Right atrium auricular region (tissue), 2 donors: Measurements from ENCODE around the gene HSF2BP. TPM values are rescaled to one million over a fixed set of nuclear protein-coding genes. Genes with fewer than 3 reads are reported as not detected.

Source experiments
- DNase-seq: peaks from one replicate; pipeline ENCODE4 v3.0.0-alpha.2; 2019; ENCODE audit warnings: low spot score
- H3K27ac ChIP-seq, 2 donors: fragments of 200-600 bp; sonication (generic); 1 replicate in 1 of 2; 2 replicates in 1 of 2; pipeline ENCODE4 v1.5.1; 2016 to 2019
- H3K27me3 ChIP-seq, 2 donors: fragments of 200-600 bp; sonication (generic); one replicate each; pipeline versions ENCODE4 v1.5.1 to v1.6.0; 2017 to 2019
- H3K36me3 ChIP-seq: fragments of 200-600 bp; sonication (generic); one replicate; pipeline ENCODE4 v1.5.1; 2016
- H3K4me1 ChIP-seq, 2 donors: fragments of 200-600 bp; sonication (generic); one replicate each; pipeline versions ENCODE4 v1.5.1 to v1.6.0; 2017 to 2019
- H3K4me3 ChIP-seq, 2 donors: fragments of 200-600 bp; sonication (generic); 1 replicate in 1 of 2; 2 replicates in 1 of 2; pipeline ENCODE4 v1.5.1; 2017 to 2019; ENCODE audit warnings: mild to moderate bottlenecking in 1 of 2, moderate library complexity in 1 of 2
- H3K9me3 ChIP-seq, 2 donors: fragments of 200-600 bp; sonication (generic); one replicate each; pipeline ENCODE4 v1.5.1; 2019
- total RNA-seq, 2 donors: library from RNA; depleted of rRNA; stranded (reverse); fragments of >200 nt; gene quantifications; one replicate each; pipeline ENCODE4 v1.1.0, GENCODE V29; 2016
- TF ChIP-seq, protein P1 (sequence below), 2 donors: fragments of 200-600 bp; sonication (generic); IDR thresholded peaks; one replicate each; pipeline ENCODE4 v1.5.1; 2019; ENCODE audit warnings: antibody characterized with exemption in 2 of 2

HSF2BP gene
- total RNA-seq, 2 donors from 2014 or later, result 0.44 to 0.67 TPM

GRCh38 chr21:43662286-43662685, 3.0 kb upstream of the HSF2BP start:
- TF ChIP-seq, protein P1, sequence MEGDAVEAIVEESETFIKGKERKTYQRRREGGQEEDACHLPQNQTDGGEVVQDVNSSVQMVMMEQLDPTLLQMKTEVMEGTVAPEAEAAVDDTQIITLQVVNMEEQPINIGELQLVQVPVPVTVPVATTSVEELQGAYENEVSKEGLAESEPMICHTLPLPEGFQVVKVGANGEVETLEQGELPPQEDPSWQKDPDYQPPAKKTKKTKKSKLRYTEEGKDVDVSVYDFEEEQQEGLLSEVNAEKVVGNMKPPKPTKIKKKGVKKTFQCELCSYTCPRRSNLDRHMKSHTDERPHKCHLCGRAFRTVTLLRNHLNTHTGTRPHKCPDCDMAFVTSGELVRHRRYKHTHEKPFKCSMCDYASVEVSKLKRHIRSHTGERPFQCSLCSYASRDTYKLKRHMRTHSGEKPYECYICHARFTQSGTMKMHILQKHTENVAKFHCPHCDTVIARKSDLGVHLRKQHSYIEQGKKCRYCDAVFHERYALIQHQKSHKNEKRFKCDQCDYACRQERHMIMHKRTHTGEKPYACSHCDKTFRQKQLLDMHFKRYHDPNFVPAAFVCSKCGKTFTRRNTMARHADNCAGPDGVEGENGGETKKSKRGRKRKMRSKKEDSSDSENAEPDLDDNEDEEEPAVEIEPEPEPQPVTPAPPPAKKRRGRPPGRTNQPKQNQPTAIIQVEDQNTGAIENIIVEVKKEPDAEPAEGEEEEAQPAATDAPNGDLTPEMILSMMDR (IDR thresholded peaks at IDR 0.05), result no peak
- DNase-seq, result no peak
- Histone ChIP-seq H3K9me3 (no peaks in the 10 kb centered on the region), H3K4me1 (peaks cover 0 to 20% of the 10 kb centered on the region in 2 donors), H3K27me3 (no peaks in the 10 kb centered on the region), H3K27ac (no peak overlapping the region), H3K36me3 (no peaks in the 10 kb centered on the region), H3K4me3 (no peak overlapping the region)

GRCh38 chr21:43658769-43659135, 536 bp downstream of the HSF2BP start:
- H3K4me3 ChIP-seq, result peak overlapping the region; percentile 86 to 95
- peak overlapping the region; percentile 79 to 84 for H3K27ac ChIP-seq
- TF ChIP-seq, protein P1 (IDR thresholded peaks at IDR 0.05), result no peak
- H3K36me3 ChIP-seq, result no peaks in the 10 kb centered on the region
- no peak for DNase-seq
- no peaks in the 10 kb centered on the region for H3K27me3 ChIP-seq
- H3K9me3 ChIP-seq, result no peaks in the 10 kb centered on the region
- H3K4me1 ChIP-seq, result peaks cover 0 to 20% of the 10 kb centered on the region in 2 donors

DNA sequence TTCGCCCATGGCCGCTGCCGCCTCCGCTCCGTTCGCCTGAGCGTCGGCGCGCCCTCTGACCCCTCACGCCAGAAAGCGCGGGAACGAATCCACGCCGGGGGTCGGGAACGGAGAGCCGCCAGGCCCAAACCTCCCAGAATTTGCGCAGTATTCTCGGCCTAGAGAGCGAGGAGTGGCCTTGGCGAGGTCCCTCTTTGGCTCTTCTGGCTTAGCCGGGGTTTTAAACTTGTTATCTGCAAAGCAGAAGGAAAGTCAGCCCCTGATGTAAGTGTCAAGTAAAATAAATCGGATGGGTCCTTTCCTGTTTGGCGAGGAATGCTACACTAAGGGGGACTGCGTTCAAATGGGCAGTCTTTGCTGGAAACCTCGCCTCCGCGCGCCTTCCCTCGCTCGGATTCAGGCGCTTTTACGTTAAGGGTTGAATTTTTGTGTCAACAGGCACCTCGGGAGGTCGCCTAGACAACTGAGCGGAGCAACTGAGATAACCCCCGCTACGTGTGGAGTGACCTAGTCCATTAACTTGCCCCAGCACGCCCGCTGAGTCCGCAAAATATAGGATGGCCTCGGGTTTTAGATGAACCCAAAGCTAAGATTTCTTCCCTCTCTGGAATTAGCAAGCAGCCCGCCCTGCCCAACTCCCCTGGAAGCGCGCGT, 1.1 kb downstream of the HSF2BP start:
- no peaks in the 10 kb centered on the region for H3K36me3 ChIP-seq
- H3K4me1 ChIP-seq, result peaks cover 0 to 20% of the 10 kb centered on the region in 2 donors
- DNase-seq, result no peak
- H3K4me3 ChIP-seq, result no peak overlapping the region
- no peaks in the 10 kb centered on the region for H3K9me3 ChIP-seq
- no peaks in the 10 kb centered on the region for H3K27me3 ChIP-seq
- H3K27ac ChIP-seq, result no peak overlapping the region
- TF ChIP-seq, protein P1 (IDR thresholded peaks at IDR 0.05), result no peak

DNA sequence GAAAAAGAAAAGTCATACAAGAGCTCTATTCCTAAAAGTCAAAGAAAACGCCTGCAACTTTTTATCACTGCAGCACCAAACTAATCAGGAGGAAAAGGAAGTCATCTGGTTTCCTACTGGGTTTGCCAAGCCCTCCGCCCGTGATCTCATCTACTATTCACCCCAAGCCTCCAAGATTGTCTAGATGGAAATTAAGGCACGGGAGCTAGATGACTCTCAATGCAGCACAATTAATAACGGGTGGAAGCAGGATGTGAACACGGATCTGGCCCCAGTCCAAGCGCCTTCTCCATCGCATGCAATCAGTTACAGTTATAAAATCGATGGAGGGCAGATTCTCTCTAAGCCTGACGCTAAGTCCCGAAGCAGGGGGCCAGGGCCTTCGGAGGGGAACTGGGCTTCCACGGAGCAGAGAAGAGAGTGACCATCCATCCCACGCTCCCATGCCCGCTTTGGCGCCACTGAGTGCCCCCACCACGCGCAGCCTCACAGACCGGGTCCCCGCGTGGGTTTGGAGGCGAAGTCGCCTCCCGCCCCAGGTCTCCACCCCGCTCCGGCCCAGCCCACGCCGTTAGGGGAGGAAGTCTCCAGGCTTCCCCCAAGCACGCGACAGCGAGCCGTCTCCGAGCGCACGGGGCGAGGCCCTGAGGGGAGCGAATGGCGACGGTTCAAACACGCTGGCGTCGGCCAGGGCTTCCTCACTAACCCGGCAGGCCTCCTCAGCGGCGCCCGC, 1.8 kb downstream of the HSF2BP start:
- Histone ChIP-seq H3K4me3 (no peak overlapping the region), H3K27ac (no peak overlapping the region)

DNA sequence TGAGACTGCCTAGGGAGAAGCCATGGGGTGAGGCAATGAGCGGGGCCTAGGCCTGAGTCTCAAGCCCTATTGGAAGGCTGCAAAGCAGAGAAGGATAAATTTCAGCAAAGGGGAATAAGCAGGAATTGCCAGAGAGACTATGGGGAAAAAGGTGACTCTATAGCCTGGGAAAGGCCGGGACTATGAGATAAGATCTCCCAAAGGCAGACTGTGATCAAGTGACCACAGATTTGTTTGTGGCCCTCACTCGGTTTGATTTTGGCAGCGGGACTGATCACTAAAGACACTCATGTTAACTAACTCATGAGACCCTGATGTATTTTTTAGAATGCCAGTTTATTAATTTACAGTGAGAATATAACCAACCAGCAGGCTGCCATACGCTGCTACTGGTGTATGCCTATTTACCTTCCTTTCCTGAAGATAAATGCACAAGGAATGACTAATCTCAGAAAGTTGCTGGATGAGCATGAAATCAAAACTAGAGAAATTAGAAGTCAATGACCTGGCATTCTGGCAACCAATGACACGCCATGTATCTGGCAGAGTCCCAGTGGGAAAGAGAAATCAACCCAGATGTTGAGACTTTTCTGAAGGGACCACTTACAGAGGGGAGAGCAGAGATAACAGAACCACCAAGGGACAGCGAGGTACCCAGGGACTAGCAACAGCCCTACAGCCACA, 4.3 kb downstream of the HSF2BP start:
- TF ChIP-seq, protein P1 (IDR thresholded peaks at IDR 0.05), result no peak
- no peaks in the 10 kb centered on the region for H3K9me3 ChIP-seq
- no peak overlapping the region for H3K4me3 ChIP-seq
- DNase-seq, result no peak
- H3K4me1 ChIP-seq, result peaks cover 0 to 8% of the 10 kb centered on the region in 2 donors
- no peaks in the 10 kb centered on the region for H3K27me3 ChIP-seq
- no peaks in the 10 kb centered on the region for H3K36me3 ChIP-seq
- no peak overlapping the region for H3K27ac ChIP-seq

More for the DNA sequence above, 1.8 kb downstream of the HSF2BP start:
- TF ChIP-seq, protein P1 (IDR thresholded peaks at IDR 0.05), result no peak
- no peak for DNase-seq
- no peaks in the 10 kb centered on the region for H3K9me3 ChIP-seq
- no peaks in the 10 kb centered on the region for H3K27me3 ChIP-seq
- peaks cover 0 to 20% of the 10 kb centered on the region in 2 donors for H3K4me1 ChIP-seq
- no peaks in the 10 kb centered on the region for H3K36me3 ChIP-seq
